H1 (cell line): Measurements from ENCODE around the gene FECH. TPM values are rescaled to one million over a fixed set of nuclear protein-coding genes. Genes with fewer than 3 reads are reported as not detected.

ENCODE experiments used
- ASH2L ChIP-seq: fragments of 200-600, 300-600 bp; sonication (generic); IDR thresholded peaks from one replicate; pipeline ENCODE4 v1.7.1; 2017; ENCODE audit warnings: low read length
- BRCA1 ChIP-seq: IDR thresholded peaks from 2 replicates; pipeline ENCODE4 v1.6.1; 2012; ENCODE audit warnings: low read depth, low read length, improper control_type of control experiment
- CHD2 ChIP-seq: IDR thresholded peaks from 2 replicates; pipeline ENCODE4 v1.6.1; 2012; ENCODE audit warnings: low read length, improper control_type of control experiment
- CHD7 ChIP-seq: fragments of 300-600 bp; sonication (generic); IDR thresholded peaks from 2 replicates; pipeline ENCODE4 v1.7.1; 2012; ENCODE audit warnings: low read length, moderate library complexity, mild to moderate bottlenecking, inconsistent platforms; ENCODE audit not compliant: insufficient replicate concordance
- EP300 ChIP-seq, 2 experiments: IDR thresholded peaks; 1 replicate in 1 of 2; 2 replicates in 1 of 2; pipeline ENCODE4 v1.6.1; 2011 to 2012; ENCODE audit warnings: low read depth in 2 of 2, low read length in 2 of 2, mild to moderate bottlenecking in 2 of 2, borderline replicate concordance in 1 of 2, inconsistent platforms in 1 of 2, moderate library complexity in 1 of 2
- EZH2 ChIP-seq: fragments of 200-600 bp; sonication (generic); IDR thresholded peaks from 2 replicates; pipeline ENCODE4 v1.7.1; 2012; ENCODE audit warnings: low read depth, mild to moderate bottlenecking, moderate library complexity, low read length, inconsistent platforms; ENCODE audit not compliant: severe bottlenecking
- HDAC2 ChIP-seq, 2 experiments: fragments of 300-600 bp in 1 of 2; sonication (generic) in 1 of 2; IDR thresholded peaks; 2 replicates each; pipeline ENCODE4 v1.6.1; 2011 to 2012; ENCODE audit warnings: low read depth in 2 of 2, low read length in 2 of 2, mild to moderate bottlenecking in 2 of 2, moderate library complexity in 2 of 2, borderline replicate concordance in 1 of 2, inconsistent platforms in 1 of 2
- RXRA ChIP-seq: IDR thresholded peaks from 2 replicates; pipeline ENCODE4 v1.6.1; 2011; ENCODE audit warnings: low read depth, mild to moderate bottlenecking, low read length, moderate library complexity; ENCODE audit not compliant: insufficient read depth
- SAP30 ChIP-seq: fragments of 300-600 bp; sonication (generic); IDR thresholded peaks from 2 replicates; pipeline ENCODE4 v1.7.1; 2012; ENCODE audit warnings: low read length, moderate library complexity, mild to moderate bottlenecking, inconsistent platforms; ENCODE audit not compliant: insufficient read depth, insufficient replicate concordance
- USF2 ChIP-seq: IDR thresholded peaks from 2 replicates; pipeline ENCODE4 v1.6.1; 2011; ENCODE audit warnings: low read length, improper control_type of control experiment
- polyA plus RNA-seq, 7 experiments: library from polyadenylated mRNA; depleted of rRNA in 3 of 7; stranded (reverse) in 5 of 7; unstranded in 2 of 7; fragments of >200 nt in 5 of 7; fragments of 200-250 nt in 2 of 7; gene quantifications; 1 replicate in 5 of 7; 2 replicates in 1 of 7; 4 replicates in 1 of 7; pipeline versions ENCODE4 v1.2.1 to v1.2.3, GENCODE V29; 2011 to 2013; ENCODE audit warnings: missing spikeins in 2 of 7, mixed read lengths in 2 of 7
- total RNA-seq: library from RNA; stranded (reverse); fragmentation: NEBNext Ultra II Directional; extraction: Animal tissue kit (Norgen Biotek cat#: 25700); gene quantifications from 2 replicates; pipeline ENCODE4 v1.2.1, GENCODE V29; 2021

Gene FECH
- total and polyA plus RNA-seq, 2 of the 8 experiments (the other 6 are each of a cell fraction or from before 2014, with no cell fraction given): 13.1 to 26.6 TPM

DNA sequence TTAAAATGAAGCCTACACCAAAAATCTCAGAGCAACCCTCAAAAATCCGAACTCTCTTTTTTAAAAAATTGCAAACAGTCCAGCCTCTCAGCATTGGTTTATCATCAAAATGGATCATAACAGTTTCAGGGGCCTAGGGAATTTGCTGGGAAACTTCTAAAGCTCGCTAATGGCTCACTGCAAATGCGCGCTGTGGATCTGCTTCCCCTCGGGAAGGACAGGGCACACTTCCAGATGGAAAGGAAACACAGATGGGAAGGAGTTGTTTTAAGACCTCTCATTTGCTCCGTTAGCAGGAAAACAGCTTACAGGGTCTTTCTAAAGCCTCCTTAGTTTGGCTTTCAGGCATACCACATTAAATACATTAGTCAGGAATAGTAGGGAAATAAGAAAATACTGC is 27.2 kb downstream of the FECH start (continued):
- no peak for TF ChIP-seq CHD7
- no peak for TF ChIP-seq EZH2
- TF ChIP-seq CHD2: no peak
- no peak for TF ChIP-seq BRCA1
- TF ChIP-seq EP300 (IDR thresholded peaks at IDR 0.05; ENCODE audit: borderline replicate concordance in 1 of 2, low read depth in 2 of 2, low read length in 2 of 2): no peak
- TF ChIP-seq ASH2L: no peak
- no peak for TF ChIP-seq USF2
- TF ChIP-seq HDAC2 (IDR thresholded peaks at IDR 0.05; ENCODE audit: borderline replicate concordance in 1 of 2, low read depth in 2 of 2, low read length in 2 of 2): no peak
- no peak for TF ChIP-seq SAP30
- no peak for TF ChIP-seq RXRA
